KMS-11 (cell line): ENCODE results near the gene WDR49.

ENCODE experiments used
- H2AFZ ChIP-seq: fragments of 200-600 bp; sonication (generic); 2 replicates; pipeline ENCODE4 v1.6.1; 2016; ENCODE audit warnings: antibody characterized with exemption, mixed run types, low read depth
- H3K27ac ChIP-seq: fragments of 200-600 bp; sonication (generic); 2 replicates; pipeline ENCODE4 v1.6.1; 2016; ENCODE audit warnings: mild to moderate bottlenecking, mixed run types
- H3K27me3 ChIP-seq: fragments of 200-600 bp; sonication (generic); 2 replicates; pipeline ENCODE4 v1.6.1; 2017; ENCODE audit warnings: mild to moderate bottlenecking, low read depth, mixed run types, moderate library complexity; ENCODE audit not compliant: insufficient read depth
- H3K36me3 ChIP-seq: fragments of 200-600 bp; sonication (generic); 2 replicates; pipeline ENCODE4 v1.6.1; 2017; ENCODE audit warnings: mild to moderate bottlenecking, mixed run types; ENCODE audit not compliant: insufficient read depth
- H3K4me1 ChIP-seq: fragments of 200-600 bp; sonication (generic); 2 replicates; pipeline ENCODE4 v1.6.1; 2016; ENCODE audit warnings: mild to moderate bottlenecking, low read depth, mixed run types; ENCODE audit not compliant: poor library complexity, severe bottlenecking
- H3K4me2 ChIP-seq: fragments of 200-600 bp; sonication (generic); 2 replicates; pipeline ENCODE4 v1.7.0; 2016; ENCODE audit warnings: mild to moderate bottlenecking, mixed run types
- H3K4me3 ChIP-seq: fragments of 200-600 bp; sonication (generic); IDR thresholded peaks from 2 replicates; pipeline ENCODE4 v1.6.1; 2017; ENCODE audit warnings: low read depth, low read length, mixed read lengths; ENCODE audit not compliant: insufficient read depth
- H3K79me2 ChIP-seq: fragments of 200-600 bp; sonication (generic); 2 replicates; pipeline ENCODE4 v1.6.1; 2016; ENCODE audit warnings: low read depth, mixed run types; ENCODE audit not compliant: insufficient read depth
- H3K9ac ChIP-seq: fragments of 200-600 bp; sonication (generic); 2 replicates; pipeline ENCODE4 v1.6.1; 2016; ENCODE audit warnings: mild to moderate bottlenecking, mixed run types
- H4K20me1 ChIP-seq: fragments of 200-600 bp; sonication (generic); 2 replicates; pipeline ENCODE4 v1.6.1; 2016; ENCODE audit warnings: mild to moderate bottlenecking, mixed run types; ENCODE audit not compliant: insufficient read depth
- CTCF ChIP-seq: fragments of 200-600 bp; sonication (generic); conservative IDR thresholded peaks from 2 replicates; pipeline ENCODE4 v1.6.1; 2017; ENCODE audit warnings: low read depth, mild to moderate bottlenecking, antibody characterized with exemption, low read length, moderate library complexity, mixed read lengths

Gene WDR49

GRCh38 chr3:167487556-167487955, 166.2 kb downstream of the WDR49 start:
- Histone ChIP-seq H3K9ac (no peak overlapping the region), H4K20me1 (no peaks in the 10 kb centered on the region), H3K27me3 (no peaks in the 10 kb centered on the region), H3K4me1 (no peaks in the 10 kb centered on the region), H3K79me2 (no peaks in the 10 kb centered on the region), H3K36me3 (no peaks in the 10 kb centered on the region), H3K4me3 (no peak overlapping the region), H3K27ac (no peak overlapping the region), H3K4me2 (no peak overlapping the region), H2AFZ (no peak overlapping the region)
- TF ChIP-seq CTCF = no peak

- H4K20me1 ChIP-seq = no peaks in the 10 kb centered on the region
- TF ChIP-seq CTCF = no peak
- H3K79me2 ChIP-seq = no peaks in the 10 kb centered on the region
Measured at GRCh38 chr3:167484551-167484950, 169.2 kb downstream of the WDR49 start.

GRCh38 chr3:167483708-167484475, 169.8 kb downstream of the WDR49 start:
- Histone ChIP-seq H3K4me2 (no peak overlapping the region), H3K79me2 (no peaks in the 10 kb centered on the region), H3K27me3 (no peaks in the 10 kb centered on the region), H3K4me1 (no peaks in the 10 kb centered on the region), H3K36me3 (no peaks in the 10 kb centered on the region), H3K27ac (no peak overlapping the region), H3K9ac (no peak overlapping the region), H4K20me1 (no peaks in the 10 kb centered on the region), H2AFZ (no peak overlapping the region), H3K4me3 (no peak overlapping the region)
- TF ChIP-seq CTCF = no peak

More at GRCh38 chr3:167484551-167484950, 169.2 kb downstream of the WDR49 start:
- Histone ChIP-seq H3K9ac (no peak overlapping the region), H3K4me2 (no peak overlapping the region), H3K36me3 (no peaks in the 10 kb centered on the region), H2AFZ (no peak overlapping the region), H3K27ac (no peak overlapping the region), H3K27me3 (no peaks in the 10 kb centered on the region), H3K4me3 (no peak overlapping the region), H3K4me1 (no peaks in the 10 kb centered on the region)

GRCh38 chr3:167481164-167481563, 172.6 kb downstream of the WDR49 start:
- Histone ChIP-seq H3K4me3 (no peak overlapping the region), H3K27ac (no peak overlapping the region), H3K9ac (no peak overlapping the region), H2AFZ (no peak overlapping the region), H3K79me2 (no peaks in the 10 kb centered on the region), H4K20me1 (no peaks in the 10 kb centered on the region), H3K4me2 (no peak overlapping the region), H3K4me1 (no peaks in the 10 kb centered on the region), H3K36me3 (no peaks in the 10 kb centered on the region), H3K27me3 (no peaks in the 10 kb centered on the region)
- TF ChIP-seq CTCF = no peak
